Measurements from ENCODE around the gene ZMPSTE24. TPM values are rescaled to one million over a fixed set of nuclear protein-coding genes. Genes with fewer than 3 reads are reported as not detected.

ZMPSTE24 gene
- total RNA-seq, 1 experiment from 2014 or later, result 39.6 TPM

GRCh38 chr1:40306296-40306695, 48.3 kb downstream of the ZMPSTE24 start:
- no peaks in the 10 kb centered on the region for H3K27me3 ChIP-seq (ENCODE audit: insufficient read depth, low read length)
- H3K4me2 ChIP-seq (ENCODE audit: low read length), result no peak overlapping the region
- ATAC-seq (no peak), DNase-seq (ENCODE audit: low read depth, low spot score) (no peak)
- no peak for TF ChIP-seq POLR2A (IDR thresholded peaks at IDR 0.05; ENCODE audit: borderline replicate concordance, extremely low read depth, insufficient read depth, insufficient read length)
- no peak for TF ChIP-seq ZBTB33 (IDR thresholded peaks at IDR 0.05; ENCODE audit: extremely low read depth, insufficient replicate concordance, low read length)
- no peak for TF ChIP-seq EGR1 (IDR thresholded peaks at IDR 0.05; ENCODE audit: low read depth)
- TF ChIP-seq SIN3A (IDR thresholded peaks at IDR 0.05; ENCODE audit: low read depth), result no peak
- TF ChIP-seq ZFX (IDR thresholded peaks at IDR 0.05), result no peak
- no peak for TF ChIP-seq CBX3 (IDR thresholded peaks at IDR 0.05; ENCODE audit: low read depth)
- H3K36me3 ChIP-seq (ENCODE audit: control insufficient read depth in 1 of 2, insufficient read depth in 2 of 2, low read length in 2 of 2), result no peaks in the 10 kb centered on the region
- BruUV-seq (replicated peaks), result no TSS peak
- H3K9me3 ChIP-seq (ENCODE audit: control insufficient read depth in 1 of 2, insufficient read depth in 1 of 2, low read depth in 1 of 2, low read length in 2 of 2), result no peaks in the 10 kb centered on the region
- POLR2A ChIA-PET, result no interaction called here
- no peaks in the 10 kb centered on the region for H3K79me2 ChIP-seq (ENCODE audit: insufficient read depth, low read length)
- no peak overlapping the region for H3K9ac ChIP-seq (ENCODE audit: low read length)
- H2AFZ ChIP-seq (ENCODE audit: low read depth, low read length, poor library complexity, severe bottlenecking), result no peak overlapping the region
- no peaks in the 10 kb centered on the region for H4K20me1 ChIP-seq (ENCODE audit: insufficient read depth)
- H3K27ac ChIP-seq (ENCODE audit: low read depth, low read length), result no peak overlapping the region
- RAD21 ChIA-PET (ENCODE audit: low non-redundant PET in 1 of 2, low total read pairs in 2 of 2, uncharacterized antibody in 2 of 2, unreplicated experiment in 2 of 2), result no interaction called here
- H3K9me2 ChIP-seq (ENCODE audit: insufficient read depth), result no peaks in the 10 kb centered on the region
- intact Hi-C loops (cut with micrococcal nuclease), result no loop called here
- CTCF ChIA-PET, result interaction anchor here (0.8 to 1.9 kb wide), 3 partner anchors 32 to 163 kb away, joined by 3 to 21 read pairs (median 6); no protein-coding TSS in a partner anchor
- H3K4me1 ChIP-seq (ENCODE audit: control insufficient read depth in 1 of 2, insufficient read depth in 2 of 2, low read length in 2 of 2), result peaks cover 16 to 21% of the 10 kb centered on the region in 2 experiments
- H3K4me3 ChIP-seq (replicated peaks in 1 of 2; ENCODE audit: low read depth in 1 of 2, low read length in 2 of 2), result no peak overlapping the region

GRCh38 chr1:40307186-40307585, 49.1 kb downstream of the ZMPSTE24 start:
- H4K20me1 ChIP-seq (ENCODE audit: insufficient read depth), result no peaks in the 10 kb centered on the region
- no peak for TF ChIP-seq REST (IDR thresholded peaks at IDR 0.05; ENCODE audit: low read depth)
- TF ChIP-seq TCF7L2 (IDR thresholded peaks at IDR 0.05; ENCODE audit: borderline replicate concordance, extremely low read depth, insufficient read depth, insufficient read length), result no peak
- TF ChIP-seq ATF3 (IDR thresholded peaks at IDR 0.05), result no peak
- no peak for TF ChIP-seq EZH2phosphoT487 (IDR thresholded peaks at IDR 0.05; ENCODE audit: borderline replicate concordance)
- TF ChIP-seq ZBTB33 (IDR thresholded peaks at IDR 0.05; ENCODE audit: extremely low read depth, insufficient replicate concordance, low read length), result no peak
- TF ChIP-seq SIN3A (IDR thresholded peaks at IDR 0.05; ENCODE audit: low read depth), result no peak
- no peak for TF ChIP-seq ZNF274 (IDR thresholded peaks at IDR 0.05; ENCODE audit: low read depth, low read length)
- no peak for TF ChIP-seq EZH2 (IDR thresholded peaks at IDR 0.05)
- TF ChIP-seq JUND (IDR thresholded peaks at IDR 0.05), result no peak
- TF ChIP-seq FOSL1 (IDR thresholded peaks at IDR 0.05; ENCODE audit: low read depth), result no peak

More at GRCh38 chr1:40307186-40307585, 49.1 kb downstream of the ZMPSTE24 start:
- no peak overlapping the region for H3K4me2 ChIP-seq (ENCODE audit: low read length)
- intact Hi-C loops (cut with micrococcal nuclease), result no loop called here
- no peaks in the 10 kb centered on the region for H3K9me3 ChIP-seq (ENCODE audit: control insufficient read depth in 1 of 2, insufficient read depth in 1 of 2, low read depth in 1 of 2, low read length in 2 of 2)
- DNase-seq (ENCODE audit: low read depth, low spot score), result no peak
- RAD21 ChIA-PET (ENCODE audit: low non-redundant PET in 1 of 2, low total read pairs in 2 of 2, uncharacterized antibody in 2 of 2, unreplicated experiment in 2 of 2), result no interaction called here
- H3K27ac ChIP-seq (ENCODE audit: low read depth, low read length), result no peak overlapping the region
- no peak overlapping the region for H3K9ac ChIP-seq (ENCODE audit: low read length)
- ATAC-seq, result no peak
- POLR2A ChIA-PET, result no interaction called here
- H3K9me2 ChIP-seq (ENCODE audit: insufficient read depth), result no peaks in the 10 kb centered on the region
- CTCF ChIA-PET, result no interaction called here
- H3K4me3 ChIP-seq (replicated peaks in 1 of 2; ENCODE audit: low read depth in 1 of 2, low read length in 2 of 2), result no peak overlapping the region
- H3K4me1 ChIP-seq (ENCODE audit: control insufficient read depth in 1 of 2, insufficient read depth in 2 of 2, low read length in 2 of 2), result peaks cover 16 to 21% of the 10 kb centered on the region in 2 experiments
- no peaks in the 10 kb centered on the region for H3K27me3 ChIP-seq (ENCODE audit: insufficient read depth, low read length)
- no TSS peak for BruUV-seq (replicated peaks)
- H2AFZ ChIP-seq (ENCODE audit: low read depth, low read length, poor library complexity, severe bottlenecking), result no peak overlapping the region
- H3K36me3 ChIP-seq (ENCODE audit: control insufficient read depth in 1 of 2, insufficient read depth in 2 of 2, low read length in 2 of 2), result no peaks in the 10 kb centered on the region
- no peaks in the 10 kb centered on the region for H3K79me2 ChIP-seq (ENCODE audit: insufficient read depth, low read length)
